A673 (cell line): ENCODE measurements around the gene MSI2.

Source experiments
- EZH2 ChIP-seq: fragments of 200-600 bp; sonication (generic); IDR thresholded peaks from 2 replicates; pipeline ENCODE4 v1.6.1; 2017; ENCODE audit warnings: borderline replicate concordance, low read depth, mild to moderate bottlenecking, mixed read lengths, antibody characterized with exemption, low read length; ENCODE audit not compliant: poor library complexity, severe bottlenecking
- TF ChIP-seq, protein P1 (sequence below): fragments of 300-800, 200-600 bp; sonication (generic); conservative IDR thresholded peaks from 2 replicates; pipeline ENCODE4 v1.5.1; 2017; ENCODE audit warnings: low read depth, mild to moderate bottlenecking, antibody characterized with exemption, low read length, moderate library complexity, mixed read lengths

DNA sequence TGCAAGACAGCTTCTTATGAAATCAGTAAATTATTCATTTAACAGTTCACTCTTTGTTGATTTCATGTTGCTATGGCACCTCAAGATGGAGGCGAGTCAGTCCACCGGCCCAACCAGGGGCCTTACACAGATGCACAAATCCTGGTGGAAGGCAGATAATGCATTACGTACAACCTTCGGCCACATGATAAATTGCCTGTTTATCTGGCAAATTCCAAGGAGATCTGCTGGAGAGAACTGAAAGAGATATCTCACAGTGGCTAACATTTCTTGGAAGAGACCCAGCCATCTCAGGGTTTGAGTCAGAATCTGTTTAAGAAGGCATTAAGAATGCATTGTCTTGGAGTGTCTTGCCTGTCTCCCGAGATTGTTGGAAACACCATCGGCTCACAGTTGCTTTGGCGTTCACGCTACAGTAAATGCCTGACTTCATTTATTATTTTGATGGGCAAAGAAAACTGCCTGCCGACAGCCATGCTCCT, 225.6 kb downstream of the MSI2 start:
- TF ChIP-seq, protein P1, sequence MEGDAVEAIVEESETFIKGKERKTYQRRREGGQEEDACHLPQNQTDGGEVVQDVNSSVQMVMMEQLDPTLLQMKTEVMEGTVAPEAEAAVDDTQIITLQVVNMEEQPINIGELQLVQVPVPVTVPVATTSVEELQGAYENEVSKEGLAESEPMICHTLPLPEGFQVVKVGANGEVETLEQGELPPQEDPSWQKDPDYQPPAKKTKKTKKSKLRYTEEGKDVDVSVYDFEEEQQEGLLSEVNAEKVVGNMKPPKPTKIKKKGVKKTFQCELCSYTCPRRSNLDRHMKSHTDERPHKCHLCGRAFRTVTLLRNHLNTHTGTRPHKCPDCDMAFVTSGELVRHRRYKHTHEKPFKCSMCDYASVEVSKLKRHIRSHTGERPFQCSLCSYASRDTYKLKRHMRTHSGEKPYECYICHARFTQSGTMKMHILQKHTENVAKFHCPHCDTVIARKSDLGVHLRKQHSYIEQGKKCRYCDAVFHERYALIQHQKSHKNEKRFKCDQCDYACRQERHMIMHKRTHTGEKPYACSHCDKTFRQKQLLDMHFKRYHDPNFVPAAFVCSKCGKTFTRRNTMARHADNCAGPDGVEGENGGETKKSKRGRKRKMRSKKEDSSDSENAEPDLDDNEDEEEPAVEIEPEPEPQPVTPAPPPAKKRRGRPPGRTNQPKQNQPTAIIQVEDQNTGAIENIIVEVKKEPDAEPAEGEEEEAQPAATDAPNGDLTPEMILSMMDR, result no peak
- no peak for TF ChIP-seq EZH2
